GM21529 (cell line): ENCODE data around the gene ACP2.

ENCODE experiments used
- ATAC-seq: cut with Tn5 transposase; IDR thresholded peaks from one replicate; pipeline ENCODE4 v1.9.1; 2021; ENCODE audit not compliant: unreplicated experiment

The ACP2 gene

GRCh38 chr11:47248664-47249377 is at the start of gene ACP2:
ACP2 (minus strand) TSS chr11:47248814; CDS start chr11:47248789, 25 bp downstream.
- ATAC-seq, result peak; percentile 92

GRCh38 chr11:47296045-47296444 is 47.4 kb upstream of the ACP2 start:
- ATAC-seq, result no peak

DNA sequence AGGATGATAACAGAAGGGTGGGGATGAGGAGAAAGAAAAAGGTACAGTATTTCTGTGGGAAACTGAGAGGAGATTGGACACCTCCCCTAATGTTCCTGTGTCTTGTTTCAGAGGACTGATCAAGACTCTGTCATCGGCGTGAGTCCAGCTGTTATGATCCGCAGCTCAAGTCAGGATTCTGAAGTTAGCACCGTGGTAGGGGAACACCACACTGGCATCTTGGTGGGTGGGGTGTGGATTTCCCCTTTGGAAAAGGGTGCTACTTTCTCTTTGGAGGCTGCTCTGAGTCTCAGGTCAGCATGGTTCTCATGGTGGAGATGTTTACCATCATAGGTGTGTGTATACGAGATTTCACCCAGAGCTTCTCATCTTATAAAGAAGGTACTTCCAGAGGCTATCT is 46.8 kb upstream of the ACP2 start:
- no peak for ATAC-seq

- ATAC-seq, result no peak
Observed at GRCh38 chr11:47289856-47290255, 41.2 kb upstream of the ACP2 start.

GRCh38 chr11:47288066-47288465 is 39.5 kb upstream of the ACP2 start:
- no peak for ATAC-seq

DNA sequence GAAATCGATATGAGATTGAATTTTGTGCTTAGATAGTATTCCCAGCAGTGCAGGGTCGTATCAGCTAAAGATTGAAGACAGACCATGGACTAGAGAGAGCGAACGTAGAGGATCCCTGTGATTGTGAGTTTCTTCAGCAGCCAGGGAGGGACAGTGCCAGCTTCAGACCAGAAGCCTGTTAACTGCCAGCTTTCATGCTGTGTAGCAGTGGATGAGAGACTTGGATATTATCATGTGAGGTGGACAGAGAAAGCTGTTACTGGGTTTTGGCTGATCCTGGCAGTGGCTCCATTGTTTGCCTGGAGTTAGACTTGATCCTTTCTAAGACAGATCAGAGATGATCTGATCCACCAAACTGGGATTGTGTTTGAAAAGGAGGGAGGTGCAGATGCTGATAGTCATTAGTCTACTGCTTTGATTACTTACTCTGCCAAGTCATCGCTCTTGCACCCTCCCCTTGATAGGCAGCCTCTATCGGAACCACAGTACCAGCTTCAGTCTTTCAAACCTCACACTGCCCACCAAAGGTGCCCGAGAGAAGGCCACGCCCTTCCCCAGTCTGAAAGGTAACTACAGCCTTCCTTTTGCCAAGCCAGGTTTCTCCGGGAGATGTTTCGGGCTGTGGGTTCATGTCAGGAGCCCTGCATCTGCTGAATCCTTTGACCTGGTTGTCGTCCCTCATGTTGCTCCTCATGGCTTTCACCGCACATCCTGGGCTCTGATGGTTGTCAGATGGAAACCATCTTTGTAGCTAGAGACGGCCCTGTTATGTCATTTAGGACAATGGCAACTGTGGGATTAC is 37.6 kb upstream of the ACP2 start:
- no peak for ATAC-seq

DNA sequence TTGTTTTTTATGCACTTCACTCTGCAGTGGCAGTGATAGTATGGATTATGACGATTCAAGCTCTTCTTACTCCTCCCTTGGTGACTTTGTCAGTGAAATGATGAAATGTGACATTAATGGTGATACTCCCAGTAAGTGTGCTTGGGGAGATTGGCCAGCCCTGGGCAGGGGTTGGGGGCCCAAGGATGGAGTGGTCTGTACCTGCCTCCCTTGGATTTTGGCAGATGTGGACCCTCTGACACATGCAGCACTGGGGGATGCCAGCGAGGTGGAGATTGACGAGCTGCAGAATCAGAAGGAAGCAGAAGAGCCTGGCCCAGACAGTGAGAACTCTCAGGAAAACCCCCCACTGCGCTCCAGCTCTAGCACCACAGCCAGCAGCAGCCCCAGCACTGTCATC is 35.5 kb upstream of the ACP2 start:
- ATAC-seq, result no peak

DNA sequence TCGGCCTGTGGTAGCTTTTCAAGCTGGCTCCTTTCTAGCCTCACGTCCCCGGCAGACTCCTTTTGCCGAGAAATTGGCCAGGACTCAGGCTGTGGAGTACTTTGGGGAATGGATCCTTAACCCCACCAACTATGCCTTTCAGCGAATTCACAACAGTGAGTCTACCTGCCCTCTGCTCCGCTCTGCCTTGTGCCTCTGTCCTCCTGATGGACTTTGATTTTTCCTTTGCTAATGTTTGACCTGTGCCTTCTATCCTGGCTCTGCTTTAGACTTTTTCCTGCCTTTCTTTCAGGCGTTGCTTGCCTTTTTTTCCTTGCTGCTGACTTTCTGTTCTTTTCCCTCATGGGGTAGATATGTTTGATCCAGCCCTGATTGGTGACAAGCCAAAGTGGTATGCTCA is 33.8 kb upstream of the ACP2 start:
- ATAC-seq, result no peak

DNA sequence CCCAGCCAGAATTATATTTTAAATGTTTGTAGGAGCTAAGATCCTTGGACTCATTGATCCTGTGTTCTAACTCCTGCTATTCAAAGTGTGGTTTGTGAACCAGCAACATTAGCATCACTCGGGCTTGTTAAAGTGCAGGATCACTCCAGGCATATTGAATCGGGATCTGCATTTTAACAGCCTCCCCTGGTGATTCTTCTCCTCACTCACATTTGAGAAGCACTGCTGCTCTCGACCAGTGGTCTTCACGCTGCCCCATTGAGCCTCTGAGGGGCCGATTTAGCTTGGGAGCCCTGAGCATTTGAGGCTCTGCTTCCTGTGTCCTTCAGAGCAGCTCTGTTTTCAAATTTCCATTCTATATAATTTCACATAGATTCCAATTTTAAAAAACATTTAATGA is 32.2 kb upstream of the ACP2 start:
- ATAC-seq, result no peak

GRCh38 chr11:47280099-47280498 is 31.5 kb upstream of the ACP2 start:
- ATAC-seq, result no peak

- no peak for ATAC-seq
Observed at GRCh38 chr11:47278769-47279168, 30.2 kb upstream of the ACP2 start.

GRCh38 chr11:47278058-47278457 is 29.4 kb upstream of the ACP2 start:
- ATAC-seq, result no peak

- no peak for ATAC-seq
Observed at GRCh38 chr11:47276923-47277322, 28.3 kb upstream of the ACP2 start.

- ATAC-seq, result no peak
Observed at GRCh38 chr11:47274495-47275235, 26.1 kb upstream of the ACP2 start.

DNA sequence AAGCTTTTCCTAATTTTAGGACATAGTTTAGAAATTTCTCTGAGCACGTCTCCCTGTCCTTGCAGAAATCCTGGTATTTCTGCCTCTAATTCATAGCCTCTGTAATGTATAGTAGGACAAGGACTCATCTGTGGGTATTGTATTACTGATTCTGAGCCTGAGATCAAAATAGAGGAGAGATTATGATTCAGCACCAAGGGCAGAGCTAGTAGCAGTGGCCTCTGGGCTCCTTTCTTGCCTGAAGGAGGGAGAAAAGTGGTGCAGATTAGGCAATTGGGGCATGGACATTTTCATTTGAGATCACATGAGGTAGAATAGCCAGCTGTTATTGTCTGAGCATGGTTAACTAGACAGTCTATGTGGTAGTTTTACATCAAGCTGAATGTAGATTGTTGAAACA is 24.1 kb upstream of the ACP2 start:
- no peak for ATAC-seq

DNA sequence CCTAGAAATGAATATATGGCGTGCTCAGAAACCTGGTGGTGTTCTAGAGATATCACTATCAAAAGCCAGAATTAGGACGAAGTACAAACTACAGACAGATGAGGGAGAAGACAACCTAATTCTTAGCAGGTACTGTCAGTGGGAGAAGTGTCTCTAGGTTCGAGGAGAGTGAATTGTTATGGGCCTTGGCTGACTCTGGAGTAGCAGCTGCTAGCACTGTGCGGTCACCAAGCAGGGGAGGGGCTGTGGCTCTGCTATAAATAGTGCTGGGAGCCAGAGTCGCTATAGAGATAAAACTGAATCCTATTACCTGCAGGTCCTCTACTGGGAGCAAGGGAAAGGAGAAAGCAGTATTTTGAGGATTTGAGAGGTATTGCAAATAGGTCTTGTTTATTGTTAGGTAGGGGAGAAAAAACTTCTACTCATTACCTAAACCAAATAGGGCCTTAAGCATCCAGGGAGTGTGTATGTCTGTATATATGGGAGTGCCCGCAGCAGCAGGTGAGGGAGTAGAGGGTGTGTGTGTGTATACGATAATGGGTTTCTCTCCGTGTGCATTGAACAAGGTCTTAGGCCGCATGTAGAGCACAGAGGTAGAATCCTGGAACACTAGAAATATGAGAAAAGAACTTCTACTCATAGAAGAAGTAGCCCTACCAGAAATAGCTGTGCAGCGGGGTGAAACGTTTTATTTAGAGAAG is 23.5 kb upstream of the ACP2 start:
- peak; percentile 20 for ATAC-seq

GRCh38 chr11:47271328-47271727 is 22.7 kb upstream of the ACP2 start:
- ATAC-seq, result no peak

GRCh38 chr11:47270331-47271271 is 22.0 kb upstream of the ACP2 start:
- no peak for ATAC-seq

GRCh38 chr11:47269829-47270305 is 21.3 kb upstream of the ACP2 start, which contains the start of gene MADD:
MADD (plus strand) TSS chr11:47270133.
- peak; percentile 73 for ATAC-seq
